ENCODE data around the gene ZNF821.
"Not testable (repeated sequence)": the region's sequence is repeated elsewhere in the genome, so short reads cannot be mapped to it uniquely, and the experiment has no call there.

ZNF821 gene

GRCh38 chr16:71902656-71903365 is 18.8 kb upstream of the ZNF821 start:
- no peak for DNase-seq (ENCODE audit: low read depth, low spot score)

- DNase-seq (ENCODE audit: low read depth, low spot score): no peak
Observed at GRCh38 chr16:71899171-71899570, 15.2 kb upstream of the ZNF821 start.

GRCh38 chr16:71896764-71897368 is 12.9 kb upstream of the ZNF821 start:
- DNase-seq (ENCODE audit: low read depth, low spot score): no peak

- no peak for DNase-seq (ENCODE audit: low read depth, low spot score)
Observed at GRCh38 chr16:71895679-71896365, 11.8 kb upstream of the ZNF821 start.

GRCh38 chr16:71894921-71895678 is 11.1 kb upstream of the ZNF821 start, which contains the start of gene IST1:
TSS of gene IST1 (plus strand) at chr16:71895531. CDS start at chr16:71915641, 20,110 bp downstream.
- peak; percentile 94 for DNase-seq (ENCODE audit: low read depth, low spot score)

- DNase-seq (ENCODE audit: low read depth, low spot score): no peak
Observed at GRCh38 chr16:71894229-71894920, 10.4 kb upstream of the ZNF821 start.

GRCh38 chr16:71893888-71894228 is 9.9 kb upstream of the ZNF821 start:
- no peak for DNase-seq (ENCODE audit: low read depth, low spot score)

- DNase-seq (ENCODE audit: low read depth, low spot score): no peak
Observed at GRCh38 chr16:71889147-71889546, 5.2 kb upstream of the ZNF821 start.

GRCh38 chr16:71885261-71885650 is 1.3 kb upstream of the ZNF821 start:
- no peak for DNase-seq (ENCODE audit: low read depth, low spot score)

- DNase-seq (ENCODE audit: low read depth, low spot score): no peak
Observed at GRCh38 chr16:71883168-71883848, 674 bp downstream of the ZNF821 start.

GRCh38 chr16:71882505-71883167 is 1.3 kb downstream of the ZNF821 start:
- peak; percentile 45 for DNase-seq (ENCODE audit: low read depth, low spot score)

- DNase-seq (ENCODE audit: low read depth, low spot score): no peak
Observed at GRCh38 chr16:71880176-71880575, 3.8 kb downstream of the ZNF821 start.

GRCh38 chr16:71878911-71879310 is 5.1 kb downstream of the ZNF821 start:
- DNase-seq (ENCODE audit: low read depth, low spot score): no peak

GRCh38 chr16:71873199-71873598 is 10.8 kb downstream of the ZNF821 start:
- DNase-seq (ENCODE audit: low read depth, low spot score): no peak

- DNase-seq (ENCODE audit: low read depth, low spot score): no peak
Observed at GRCh38 chr16:71870818-71871217, 13.2 kb downstream of the ZNF821 start.

- no peak for DNase-seq (ENCODE audit: low read depth, low spot score)
Observed at GRCh38 chr16:71869089-71869488, 14.9 kb downstream of the ZNF821 start.

GRCh38 chr16:71867939-71868338 is 16.0 kb downstream of the ZNF821 start:
- no peak for DNase-seq (ENCODE audit: low read depth, low spot score)

GRCh38 chr16:71867175-71867574 is 16.8 kb downstream of the ZNF821 start:
- DNase-seq (ENCODE audit: low read depth, low spot score): not testable (repeated sequence)

- DNase-seq (ENCODE audit: low read depth, low spot score): no peak
Observed at GRCh38 chr16:71865173-71865863, 18.7 kb downstream of the ZNF821 start.

- no peak for DNase-seq (ENCODE audit: low read depth, low spot score)
Observed at GRCh38 chr16:71863995-71864394, 20.0 kb downstream of the ZNF821 start.
